CD4-positive, alpha-beta memory T cell (primary cell): ENCODE results near the gene CRAMP1. TPM values are rescaled to one million over a fixed set of nuclear protein-coding genes. Genes with fewer than 3 reads are reported as not detected.

ENCODE experiments used
- CTCF ChIA-PET: fragments of 350-600 bp; sonication (Branson Sonifier 250); formaldehyde crosslinking; loops from one replicate; lab custom pipeline; 2021; ENCODE audit warnings: inconsistent platforms; ENCODE audit not compliant: partially characterized antibody; lab: Charles Lee
- POLR2A ChIA-PET: fragments of 350-600 bp; sonication (Branson Sonifier 250); formaldehyde crosslinking; loops from one replicate; lab custom pipeline; 2021; ENCODE audit not compliant: partially characterized antibody; lab: Charles Lee
- DNase-seq, 5 donors: peaks; one replicate each; pipeline versions ENCODE4 v3.0.0 to v3.0.0-alpha.2; 2020 to 2022; ENCODE audit warnings: mixed read lengths in 1 of 5
- H3K27ac ChIP-seq: one replicate; pipeline ENCODE4 v1.7.0; 2013; ENCODE audit warnings: low read depth, low read length
- H3K27me3 ChIP-seq: 2 replicates; pipeline ENCODE4 v1.7.0; 2013; ENCODE audit warnings: mild to moderate bottlenecking, low read length, moderate library complexity; ENCODE audit not compliant: insufficient read depth
- H3K36me3 ChIP-seq: 2 replicates; pipeline ENCODE4 v1.7.0; 2013; ENCODE audit warnings: mild to moderate bottlenecking, low read length, moderate library complexity; ENCODE audit not compliant: insufficient read depth
- H3K4me1 ChIP-seq: 2 replicates; pipeline ENCODE4 v1.7.0; 2013; ENCODE audit warnings: mild to moderate bottlenecking, low read length, moderate library complexity; ENCODE audit not compliant: insufficient read depth
- H3K4me3 ChIP-seq, 2 donors: one replicate each; pipeline ENCODE4 v1.7.0; 2013; ENCODE audit warnings: low read length in 2 of 2, mild to moderate bottlenecking in 1 of 2
- H3K9me3 ChIP-seq, 2 donors: one replicate each; pipeline ENCODE4 v1.7.0; 2013; ENCODE audit warnings: low read length in 2 of 2, control low read depth in 1 of 2; ENCODE audit not compliant: control insufficient read depth in 1 of 2
- H3K27ac Mint-ChIP-seq, 7 donors: one replicate each; pipeline ENCODE4 v1.8.0; 2020 to 2021; ENCODE audit warnings: mixed read lengths in 7 of 7, mild to moderate bottlenecking in 6 of 7, inconsistent platforms in 3 of 7, moderate library complexity in 3 of 7
- H3K27me3 Mint-ChIP-seq, 2 donors: one replicate each; pipeline ENCODE4 v1.8.0; 2020 to 2021; ENCODE audit warnings: mixed read lengths in 2 of 2
- H3K36me3 Mint-ChIP-seq, 2 donors: one replicate each; pipeline ENCODE4 v1.8.0; 2020 to 2021; ENCODE audit warnings: mixed read lengths in 2 of 2, inconsistent platforms in 1 of 2, mild to moderate bottlenecking in 1 of 2
- H3K4me1 Mint-ChIP-seq, 4 donors: one replicate each; pipeline ENCODE4 v1.8.0; 2020 to 2021; ENCODE audit warnings: mixed read lengths in 4 of 4, mild to moderate bottlenecking in 1 of 4
- H3K4me3 Mint-ChIP-seq, 8 donors: one replicate each; pipeline ENCODE4 v1.8.0; 2020 to 2021; ENCODE audit warnings: mixed read lengths in 8 of 8, mild to moderate bottlenecking in 7 of 8, moderate library complexity in 6 of 8, inconsistent platforms in 3 of 8
- H3K9me3 Mint-ChIP-seq, 8 donors: one replicate each; pipeline ENCODE4 v1.8.0; 2020 to 2021; ENCODE audit warnings: mixed read lengths in 8 of 8, mild to moderate bottlenecking in 5 of 8, inconsistent platforms in 3 of 8, moderate library complexity in 1 of 8
- intact Hi-C: fragments of 100-400 bp; cut with micrococcal nuclease; formaldehyde crosslinking; loops from one replicate; pipeline ENCODE4 v1.15.1; 2023
- polyA plus RNA-seq, 2 donors: library from polyadenylated mRNA; unstranded; fragments of 300-500 nt; fragmentation: Illumina TruSeq; gene quantifications; one replicate each; pipeline ENCODE4 v1.2.3, GENCODE V29; 2021
- total RNA-seq, 2 experiments: library from RNA; stranded (reverse); gene quantifications; one replicate each; pipeline ENCODE4 v1.2.3, GENCODE V29; 2021

Gene CRAMP1
- total and polyA plus RNA-seq, 4 experiments from 2014 or later: 0.55 to 33.8 (median 16.2) TPM

DNA sequence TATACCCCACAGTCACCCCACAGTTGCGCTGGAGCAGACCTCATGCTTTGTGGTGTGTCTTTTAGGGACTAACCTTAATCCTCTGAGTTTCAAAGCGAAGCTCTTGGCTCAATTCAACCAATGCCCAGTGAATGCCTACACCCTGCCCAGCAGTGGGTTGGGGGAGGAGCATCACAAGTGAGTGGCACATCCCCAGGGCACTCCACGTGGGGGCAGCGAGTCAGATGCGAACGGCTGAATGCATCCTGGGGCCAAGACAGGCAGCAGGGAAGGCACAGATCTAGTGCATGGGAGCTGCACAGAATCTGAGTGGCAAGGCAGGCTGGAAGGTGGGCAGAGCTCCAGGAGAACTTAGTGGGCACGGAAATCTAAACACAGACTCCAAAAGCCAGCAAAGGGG lies 39.5 kb upstream of the CRAMP1 start:
- H3K27me3 ChIP-seq: no peaks in the 10 kb centered on the region
- H3K4me1 ChIP-seq: no peaks in the 10 kb centered on the region
- Mint-ChIP-seq H3K27me3 (no peaks in the 10 kb centered on the region), H3K4me3 (no peak overlapping the region), H3K36me3 (no peaks in the 10 kb centered on the region), H3K9me3 (no peaks in the 10 kb centered on the region), H3K27ac (no peak overlapping the region), H3K4me1 (no peaks in the 10 kb centered on the region)
- ChIA-PET POLR2A (no interaction called here), CTCF (interaction anchor here (1.9 kb wide), 1 partner anchor 13 kb away, joined by 4 read pairs; no protein-coding TSS in a partner anchor)
- no peaks in the 10 kb centered on the region for H3K9me3 ChIP-seq
- H3K36me3 ChIP-seq: no peaks in the 10 kb centered on the region
- DNase-seq: no peak
- no peak overlapping the region for H3K4me3 ChIP-seq
- no peak overlapping the region for H3K27ac ChIP-seq
- intact Hi-C loops: no loop called here

- no peaks in the 10 kb centered on the region for H3K36me3 Mint-ChIP-seq
- H3K36me3 ChIP-seq: no peaks in the 10 kb centered on the region
- H3K4me3 Mint-ChIP-seq: no peak overlapping the region
- no peaks in the 10 kb centered on the region for H3K9me3 ChIP-seq
- H3K27me3 Mint-ChIP-seq: no peaks in the 10 kb centered on the region
- H3K4me3 ChIP-seq: no peak overlapping the region
- H3K9me3 Mint-ChIP-seq: no peaks in the 10 kb centered on the region
- peak overlapping the region in 1 of 7 donors; percentile 36 for H3K27ac Mint-ChIP-seq
- POLR2A ChIA-PET: no interaction called here
- no peaks in the 10 kb centered on the region for H3K4me1 ChIP-seq
- no peaks in the 10 kb centered on the region for H3K27me3 ChIP-seq
- no peak overlapping the region for H3K27ac ChIP-seq
- intact Hi-C loops: no loop called here
- DNase-seq: no peak
- CTCF ChIA-PET: interaction anchor here (1.9 kb wide), 1 partner anchor 14 kb away, joined by 4 read pairs; no protein-coding TSS in a partner anchor
- no peaks in the 10 kb centered on the region for H3K4me1 Mint-ChIP-seq
Measured at GRCh38 chr16:1573301-1573700, 38.9 kb upstream of the CRAMP1 start.

GRCh38 chr16:1575578-1575977 lies 36.6 kb upstream of the CRAMP1 start:
- no peaks in the 10 kb centered on the region for H3K36me3 ChIP-seq
- no peak overlapping the region for H3K4me3 ChIP-seq
- H3K27ac ChIP-seq: no peak overlapping the region
- no peaks in the 10 kb centered on the region for H3K4me1 ChIP-seq
- H3K4me3 Mint-ChIP-seq: no peak overlapping the region
- POLR2A ChIA-PET: interaction anchor here (1.3 kb wide), 1 partner anchor 42 kb away, joined by 3 read pairs; the partner anchor contains the start of gene TMEM204
- H3K36me3 Mint-ChIP-seq: no peaks in the 10 kb centered on the region
- no peaks in the 10 kb centered on the region for H3K9me3 ChIP-seq
- H3K27ac Mint-ChIP-seq: peak overlapping the region in 3 of 7 donors; percentile 2 to 58 (median 7)
- H3K27me3 ChIP-seq: no peaks in the 10 kb centered on the region
- H3K4me1 Mint-ChIP-seq: peaks cover 0 to 1% (median 0%) of the 10 kb centered on the region in 4 donors
- no peaks in the 10 kb centered on the region for H3K27me3 Mint-ChIP-seq
- CTCF ChIA-PET: no interaction called here
- DNase-seq: no peak
- no peaks in the 10 kb centered on the region for H3K9me3 Mint-ChIP-seq
- intact Hi-C loops: no loop called here

DNA sequence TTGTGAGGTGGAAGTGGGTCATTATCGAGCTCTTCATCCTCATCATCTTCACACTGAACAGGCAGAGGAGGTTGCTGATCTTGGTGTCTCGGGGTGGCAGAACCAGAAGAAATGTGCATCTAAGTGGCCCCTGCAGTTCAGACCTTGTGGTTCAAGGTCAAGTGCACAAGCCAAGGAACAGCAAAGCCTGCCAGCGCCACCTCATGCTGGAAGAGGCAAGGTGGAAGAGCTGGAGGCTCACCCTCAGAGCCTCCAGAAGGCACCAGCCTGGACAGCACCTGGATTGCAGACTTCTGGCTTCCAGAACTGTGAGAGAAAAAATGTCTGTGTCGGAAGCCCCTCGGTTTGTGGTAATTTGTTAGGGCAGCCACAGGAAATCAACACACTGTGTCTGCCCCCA lies 32.9 kb upstream of the CRAMP1 start:
- intact Hi-C loops: no loop called here
- H3K4me1 Mint-ChIP-seq: peaks cover 0 to 1% (median 0%) of the 10 kb centered on the region in 4 donors
- peak overlapping the region in 1 of 7 donors; percentile 37 for H3K27ac Mint-ChIP-seq
- DNase-seq: peak in 1 of 5 donors; percentile 16
- no peaks in the 10 kb centered on the region for H3K4me1 ChIP-seq
- CTCF ChIA-PET: no interaction called here
- POLR2A ChIA-PET: no interaction called here
- no peaks in the 10 kb centered on the region for H3K36me3 ChIP-seq
- no peaks in the 10 kb centered on the region for H3K27me3 Mint-ChIP-seq
- peaks cover 0 to 1% of the 10 kb centered on the region in 2 donors for H3K36me3 Mint-ChIP-seq
- no peak overlapping the region for H3K4me3 ChIP-seq
- H3K9me3 ChIP-seq: no peaks in the 10 kb centered on the region
- no peaks in the 10 kb centered on the region for H3K27me3 ChIP-seq
- H3K27ac ChIP-seq: no peak overlapping the region
- no peak overlapping the region for H3K4me3 Mint-ChIP-seq
- no peaks in the 10 kb centered on the region for H3K9me3 Mint-ChIP-seq

DNA sequence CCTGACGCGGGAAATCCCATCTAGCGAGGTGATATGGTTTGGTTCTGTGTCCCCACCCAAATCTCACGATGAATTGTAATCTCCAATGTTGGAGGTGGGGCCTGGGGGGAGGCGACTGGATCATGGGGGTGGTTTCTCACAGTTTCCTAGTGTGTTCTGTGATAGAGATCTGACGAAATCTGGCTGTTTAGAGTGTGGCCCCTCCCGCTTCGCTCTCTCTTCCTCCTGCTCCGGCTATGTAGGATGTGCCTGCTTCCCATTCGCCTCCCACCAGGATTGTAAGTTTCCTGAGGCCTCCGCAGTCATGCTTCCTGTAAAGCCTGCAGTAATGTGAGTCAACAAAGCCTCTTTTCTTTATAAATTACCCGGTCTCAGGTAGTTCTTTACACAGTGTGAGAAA lies 31.9 kb upstream of the CRAMP1 start:
- Mint-ChIP-seq H3K27ac (no peak overlapping the region), H3K4me3 (no peak overlapping the region), H3K27me3 (no peaks in the 10 kb centered on the region), H3K4me1 (peaks cover 0 to 1% (median 0%) of the 10 kb centered on the region in 4 donors), H3K36me3 (peaks cover 0 to 1% of the 10 kb centered on the region in 2 donors), H3K9me3 (no peaks in the 10 kb centered on the region)
- H3K36me3 ChIP-seq: no peaks in the 10 kb centered on the region
- H3K27ac ChIP-seq: no peak overlapping the region
- no peak for DNase-seq
- POLR2A ChIA-PET: no interaction called here
- H3K27me3 ChIP-seq: no peaks in the 10 kb centered on the region
- H3K4me3 ChIP-seq: no peak overlapping the region
- intact Hi-C loops: no loop called here
- CTCF ChIA-PET: no interaction called here
- no peaks in the 10 kb centered on the region for H3K9me3 ChIP-seq
- H3K4me1 ChIP-seq: no peaks in the 10 kb centered on the region

GRCh38 chr16:1580956-1581355 lies 31.2 kb upstream of the CRAMP1 start:
- Mint-ChIP-seq H3K27me3 (no peaks in the 10 kb centered on the region), H3K27ac (no peak overlapping the region), H3K36me3 (peaks cover 0 to 1% of the 10 kb centered on the region in 2 donors), H3K9me3 (no peaks in the 10 kb centered on the region), H3K4me1 (peaks cover 0 to 1% (median 0%) of the 10 kb centered on the region in 4 donors), H3K4me3 (no peak overlapping the region)
- Histone ChIP-seq H3K9me3 (no peaks in the 10 kb centered on the region), H3K36me3 (no peaks in the 10 kb centered on the region), H3K27me3 (no peaks in the 10 kb centered on the region), H3K27ac (no peak overlapping the region), H3K4me1 (no peaks in the 10 kb centered on the region), H3K4me3 (no peak overlapping the region)
- no peak for DNase-seq
- intact Hi-C loops: no loop called here
- POLR2A ChIA-PET: no interaction called here
- CTCF ChIA-PET: no interaction called here

DNA sequence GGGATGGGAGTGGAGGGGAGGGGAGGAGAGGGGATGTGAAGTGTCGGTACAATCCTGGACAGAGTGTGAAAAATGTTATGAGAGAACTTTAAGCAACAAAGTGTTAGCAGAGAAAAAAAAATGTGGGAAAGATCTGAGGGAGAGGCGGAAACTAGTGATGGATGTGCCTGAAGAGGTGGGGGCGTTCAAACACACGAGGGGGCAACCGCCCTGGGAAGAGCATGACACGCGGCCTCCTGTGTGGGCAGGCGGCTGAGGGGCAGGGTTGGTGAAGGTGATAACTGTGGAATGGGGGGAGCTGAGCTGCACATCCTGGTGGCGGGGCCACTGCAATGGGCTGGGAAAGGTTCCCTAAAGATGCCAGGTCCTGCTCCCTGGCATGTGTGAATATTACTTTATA lies 30.4 kb upstream of the CRAMP1 start:
- H3K9me3 Mint-ChIP-seq: no peaks in the 10 kb centered on the region
- peaks cover 0 to 1% of the 10 kb centered on the region in 2 donors for H3K36me3 Mint-ChIP-seq
- H3K27me3 Mint-ChIP-seq: no peaks in the 10 kb centered on the region

More for the DNA sequence above, 30.4 kb upstream of the CRAMP1 start:
- no peak overlapping the region for H3K4me3 ChIP-seq
- Mint-ChIP-seq H3K4me3 (peak overlapping the region in 1 of 8 donors; percentile 40), H3K27ac (no peak overlapping the region), H3K4me1 (peaks cover 0 to 1% (median 0%) of the 10 kb centered on the region in 4 donors)
- H3K36me3 ChIP-seq: no peaks in the 10 kb centered on the region
- DNase-seq: no peak
- ChIA-PET CTCF (no interaction called here), POLR2A (no interaction called here)
- intact Hi-C loops: no loop called here
- no peaks in the 10 kb centered on the region for H3K4me1 ChIP-seq
- H3K27me3 ChIP-seq: no peaks in the 10 kb centered on the region
- no peak overlapping the region for H3K27ac ChIP-seq
- no peaks in the 10 kb centered on the region for H3K9me3 ChIP-seq
